Hippocampal formation (tissue), 2 donors: ENCODE measurements around the gene NPEPL1.
"Not testable (repeated sequence)": the region's sequence is repeated elsewhere in the genome, so short reads cannot be mapped to it uniquely, and the experiment has no call there.

ENCODE experiments used
- DNase-seq, 2 donors: peaks; one replicate each; lab custom pipeline; 2025; lab: John Stamatoyannopoulos, UW

NPEPL1 gene

DNA sequence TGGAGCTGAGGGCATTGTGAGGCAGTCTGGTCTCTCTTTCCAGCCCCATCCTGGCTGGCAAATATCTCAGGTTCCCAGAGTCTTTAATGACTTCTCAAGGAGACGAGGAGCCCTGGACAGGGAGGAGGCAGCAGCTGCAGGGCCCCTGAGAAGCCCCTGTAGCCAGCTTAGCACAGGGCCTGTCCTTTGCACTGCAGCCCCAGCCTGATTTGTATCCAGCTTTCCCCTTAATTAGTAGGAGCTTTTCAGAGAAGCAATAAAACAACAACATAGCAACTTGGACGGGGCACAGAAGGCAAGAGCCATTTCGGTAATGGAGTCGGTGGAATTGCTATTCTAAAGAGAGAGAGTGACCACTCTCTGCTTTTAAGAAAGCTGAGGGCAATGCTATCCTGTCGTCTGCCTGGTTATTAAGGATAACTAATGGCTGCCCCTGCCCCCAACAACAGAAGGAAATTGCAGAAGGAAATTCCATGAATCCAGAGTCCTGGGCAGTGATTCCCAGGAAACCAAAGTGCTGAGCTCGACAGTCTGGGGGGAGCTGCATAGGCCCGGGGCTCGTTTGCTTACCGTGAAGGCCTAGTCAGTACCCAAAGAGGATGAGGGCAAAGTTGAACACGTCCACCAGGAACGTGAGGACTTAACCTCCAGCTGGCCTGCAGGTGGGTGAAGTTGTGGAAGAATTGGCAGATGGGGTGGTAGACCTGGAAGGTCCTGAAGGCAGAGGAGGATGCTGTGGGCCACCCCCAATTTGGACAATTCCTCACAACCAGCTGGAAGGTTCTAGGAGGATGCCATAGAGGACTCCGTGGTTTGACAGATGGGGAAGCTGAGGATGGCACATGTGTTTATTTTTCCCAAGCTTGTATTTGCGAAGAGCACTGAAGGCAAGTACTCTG is 50.3 kb downstream of the NPEPL1 start:
- no peak for DNase-seq

- no peak for DNase-seq
Measured at GRCh38 chr20:58743929-58744534, 51.4 kb downstream of the NPEPL1 start.

DNA sequence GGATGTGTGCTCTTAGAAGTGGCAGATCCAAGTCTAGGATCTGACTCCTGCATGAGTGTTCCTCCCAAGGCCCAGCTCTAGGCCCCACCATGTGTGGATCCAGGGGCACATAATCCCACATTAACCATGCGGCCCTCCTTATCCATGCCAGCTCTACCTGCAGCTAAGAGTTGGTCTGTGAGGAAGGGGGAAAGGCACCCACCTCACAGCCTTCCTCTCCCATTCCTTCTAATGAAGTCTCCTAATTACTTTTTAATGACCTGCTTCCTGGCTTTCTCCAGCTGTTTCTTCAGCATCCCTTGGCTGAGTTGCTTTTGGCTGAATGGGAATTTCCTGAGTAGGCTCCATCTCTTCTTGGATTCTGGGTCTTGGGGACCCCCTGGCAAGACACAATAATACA is 52.2 kb downstream of the NPEPL1 start:
- DNase-seq = no peak

GRCh38 chr20:58745391-58745790 is 52.8 kb downstream of the NPEPL1 start:
- DNase-seq = no peak

GRCh38 chr20:58746620-58747019 is 54.0 kb downstream of the NPEPL1 start:
- DNase-seq = no peak

DNA sequence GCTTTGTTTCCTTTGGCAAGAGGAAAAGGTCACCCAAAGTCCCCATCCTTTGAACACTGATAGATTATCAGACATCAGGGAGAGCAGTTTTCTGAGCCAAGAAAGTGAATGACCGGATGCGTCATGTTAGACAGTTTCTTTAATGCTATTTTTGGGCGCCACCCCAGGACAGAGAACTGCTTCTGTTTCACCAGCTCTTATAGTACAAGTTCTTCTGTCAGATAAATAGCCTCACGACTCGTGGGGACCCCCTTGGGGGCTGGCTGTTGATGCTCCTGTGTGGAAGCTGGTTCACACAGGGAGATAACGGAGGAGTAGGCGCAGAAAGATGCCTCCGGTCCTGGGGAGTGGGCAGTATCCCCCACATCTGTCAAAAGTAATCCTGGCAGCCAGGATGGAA is 54.6 kb downstream of the NPEPL1 start:
- DNase-seq = no peak

DNA sequence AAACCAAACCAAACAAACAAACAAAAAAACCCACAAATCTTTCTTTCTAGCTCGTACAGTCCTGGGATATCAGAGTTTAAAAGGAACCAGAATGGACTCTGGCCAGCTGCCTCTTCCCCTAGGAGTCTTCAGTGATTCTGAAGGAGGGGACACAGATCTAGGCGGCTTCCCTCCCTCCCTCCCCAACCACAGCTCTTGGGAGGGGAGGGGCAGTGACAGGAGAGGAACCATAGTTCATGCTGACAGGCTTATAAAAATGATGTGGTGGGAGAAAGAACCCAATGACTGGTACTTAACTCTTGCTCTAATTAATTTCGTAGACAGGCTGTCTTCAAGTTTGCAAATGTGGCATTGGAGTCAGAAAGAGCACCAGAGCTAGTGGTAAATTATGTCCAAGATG is 56.0 kb downstream of the NPEPL1 start:
- DNase-seq = no peak

DNA sequence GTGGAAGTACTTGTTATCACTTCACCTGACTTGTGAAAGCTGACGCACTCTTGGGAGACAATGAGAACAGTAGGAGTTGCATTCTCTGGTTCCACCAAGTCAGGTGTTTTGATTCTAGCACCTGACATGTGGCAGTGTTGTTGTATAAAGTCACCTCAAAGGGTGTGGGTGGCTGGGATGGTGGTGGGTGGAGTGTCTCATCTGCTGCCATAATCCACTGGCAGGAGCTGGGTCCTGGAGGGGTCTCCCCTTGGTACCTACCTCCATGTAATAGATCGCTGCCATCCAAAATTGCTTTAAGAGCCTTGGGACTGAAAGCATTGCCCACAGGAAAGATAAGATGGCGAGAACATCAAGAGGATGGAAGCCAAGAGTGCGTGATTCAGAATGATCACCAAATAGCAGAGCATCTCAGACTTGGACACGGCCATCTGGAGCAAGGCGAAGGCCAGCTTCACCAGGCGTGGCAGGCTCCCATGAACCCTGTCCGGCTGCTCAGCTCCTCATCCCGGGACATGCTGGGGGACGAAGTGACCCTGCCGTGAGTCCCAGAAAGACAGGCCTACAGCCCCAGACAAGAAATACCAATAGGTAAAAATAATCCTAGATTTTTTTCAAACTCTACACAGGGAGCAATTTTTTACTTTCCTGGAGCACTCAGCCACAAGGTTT is 56.6 kb downstream of the NPEPL1 start:
- DNase-seq = no peak

GRCh38 chr20:58749979-58750378 is 57.4 kb downstream of the NPEPL1 start:
- no peak for DNase-seq

GRCh38 chr20:58750706-58751105 is 58.1 kb downstream of the NPEPL1 start:
- DNase-seq = not testable (repeated sequence)

GRCh38 chr20:58751979-58752378 is 59.4 kb downstream of the NPEPL1 start:
- DNase-seq = no peak

GRCh38 chr20:58752565-58752964 is 60.0 kb downstream of the NPEPL1 start:
- DNase-seq = no peak

DNA sequence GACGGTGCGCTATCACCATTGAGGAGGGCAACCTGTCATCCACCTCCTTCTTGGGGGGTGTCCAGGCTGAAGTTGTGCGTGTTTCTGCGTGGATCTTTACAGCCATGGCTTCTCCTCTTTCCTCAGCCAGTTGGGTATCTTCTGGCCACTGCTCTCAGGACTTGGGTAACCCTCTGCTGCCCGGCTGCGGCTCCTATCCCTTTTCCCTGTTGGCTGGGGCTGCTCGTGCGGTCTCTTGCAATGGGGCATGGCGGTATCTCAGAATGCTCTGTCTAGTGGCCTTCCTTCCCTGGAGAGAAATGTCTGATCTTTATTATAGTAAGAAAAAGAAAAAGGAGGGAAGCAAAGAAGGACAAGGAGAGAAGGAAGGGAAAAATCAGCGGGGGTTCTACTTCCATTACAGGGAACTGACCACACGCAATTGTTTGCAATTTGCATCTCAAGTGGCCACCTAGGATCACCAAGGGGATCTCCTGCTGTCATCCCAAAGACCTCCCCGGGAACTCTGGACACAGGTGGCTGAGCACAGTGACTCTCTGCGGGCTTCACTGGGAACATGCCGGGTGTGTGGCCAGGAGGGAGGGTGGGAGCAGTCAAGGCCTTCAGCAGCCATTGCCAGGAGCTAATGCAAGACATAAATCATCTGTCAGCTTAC is 60.8 kb downstream of the NPEPL1 start:
- no peak for DNase-seq

GRCh38 chr20:58753922-58754551 is 61.4 kb downstream of the NPEPL1 start:
- DNase-seq = no peak

DNA sequence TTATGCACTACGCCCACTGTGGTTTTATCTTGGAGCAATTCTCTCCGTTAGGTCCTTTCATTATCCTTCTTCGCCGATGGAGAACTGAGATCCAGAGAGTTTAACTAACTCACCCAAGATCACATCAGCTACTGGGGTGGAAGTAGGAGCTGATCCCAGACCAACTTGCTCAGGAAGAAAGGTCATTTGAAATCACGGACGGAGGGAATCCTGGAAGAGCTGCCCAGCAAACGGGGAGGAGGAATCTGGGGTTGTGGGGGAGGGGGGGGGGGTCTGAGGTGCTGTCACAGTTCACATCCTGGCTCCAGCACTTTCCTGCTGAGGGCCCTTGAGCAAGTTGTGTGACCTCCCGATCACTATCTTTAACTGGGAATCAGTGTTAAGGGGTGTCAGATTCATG is 62.0 kb downstream of the NPEPL1 start:
- DNase-seq = no peak

DNA sequence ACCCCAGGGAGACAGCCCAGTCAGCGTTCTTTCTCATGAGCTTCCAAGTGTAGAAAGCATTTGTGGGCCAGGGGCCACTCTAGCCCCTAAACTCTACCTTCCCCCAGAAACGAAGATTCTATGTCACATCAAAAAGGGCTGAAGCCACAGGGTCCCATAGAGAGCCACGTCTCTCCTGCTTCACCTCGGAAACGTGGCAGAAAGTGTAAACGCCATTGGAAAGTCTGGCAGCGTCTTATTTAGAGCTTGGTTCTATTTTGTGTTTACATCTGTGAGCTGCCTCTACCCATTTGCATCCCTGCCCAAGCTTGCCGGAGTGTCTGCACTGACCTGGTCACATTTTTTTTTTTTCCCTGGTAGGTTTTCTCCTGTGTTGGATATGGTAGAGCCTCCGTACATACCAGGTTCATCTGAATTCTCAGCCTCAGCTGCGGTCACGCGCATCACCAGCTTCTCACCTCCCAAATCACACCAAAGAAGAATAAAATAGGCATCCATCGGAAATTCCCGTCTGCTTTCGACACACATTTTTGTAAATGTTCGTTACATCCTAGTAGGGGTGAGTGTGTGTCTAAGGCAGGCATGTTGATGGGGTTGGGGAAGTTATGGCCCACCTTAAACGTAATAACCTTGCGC is 62.6 kb downstream of the NPEPL1 start:
- DNase-seq = no peak

- no peak for DNase-seq
Measured at GRCh38 chr20:58755766-58756449, 63.3 kb downstream of the NPEPL1 start.

GRCh38 chr20:58756450-58756775 is 63.8 kb downstream of the NPEPL1 start:
- no peak for DNase-seq

DNA sequence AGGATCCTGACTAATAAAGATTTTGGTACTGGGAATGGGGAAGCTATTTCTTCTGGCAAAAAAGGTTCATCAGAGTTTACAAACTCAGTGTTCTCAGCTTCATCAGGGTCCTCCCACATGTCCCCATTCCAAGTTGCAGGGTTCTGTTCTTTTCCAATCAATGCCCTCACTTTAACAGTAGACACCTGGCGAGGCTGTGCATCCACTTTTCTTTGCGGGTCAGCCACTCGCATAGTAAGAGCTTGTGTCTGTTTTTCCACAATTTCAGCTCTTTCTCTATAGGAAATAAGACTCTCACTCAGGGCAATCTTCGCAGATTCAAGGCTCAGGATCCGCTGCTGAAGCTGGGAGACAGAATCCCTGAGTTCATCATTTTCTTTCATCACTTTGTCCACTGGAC is 65.0 kb downstream of the NPEPL1 start:
- DNase-seq = not testable (repeated sequence)

DNA sequence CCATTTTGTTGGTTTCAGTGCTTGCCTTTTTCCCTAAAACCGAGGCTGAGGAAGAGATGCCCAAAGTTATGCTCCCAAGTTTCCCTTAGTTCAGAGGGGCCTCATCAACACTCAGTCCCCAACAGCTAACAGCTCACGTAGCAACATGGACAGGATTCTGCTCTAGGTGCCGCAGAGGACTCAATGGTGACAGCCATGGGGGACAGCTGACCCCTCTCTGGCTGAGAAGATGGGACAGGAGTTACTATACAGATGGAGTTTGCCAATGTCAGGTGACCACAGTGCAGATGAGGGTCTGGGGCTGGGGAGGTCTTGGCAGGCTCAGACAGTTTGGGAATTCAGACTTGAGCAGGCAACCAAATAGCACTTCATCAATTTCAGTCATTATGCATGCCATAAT is 67.3 kb downstream of the NPEPL1 start:
- DNase-seq = no peak

DNA sequence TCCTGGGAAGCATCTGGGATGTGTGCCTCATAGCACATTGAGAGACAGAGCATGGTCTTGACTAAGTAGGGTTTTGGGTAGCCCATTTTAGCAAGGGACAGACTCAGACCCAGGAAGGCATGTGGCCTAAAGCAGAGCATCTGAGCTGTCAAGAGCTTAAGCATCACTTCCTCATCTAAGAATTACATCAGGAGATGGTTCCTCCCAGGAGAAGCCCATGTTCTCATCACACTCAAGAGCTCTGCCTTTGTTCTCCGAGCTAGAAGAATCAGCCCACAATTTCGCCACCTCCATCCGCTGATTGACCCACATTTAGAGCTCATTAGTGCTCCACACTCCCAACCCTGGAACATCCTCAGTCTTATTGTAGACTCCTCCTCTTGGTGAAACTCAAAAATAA is 68.3 kb downstream of the NPEPL1 start:
- no peak for DNase-seq
